DMS53 treated with DMSO at 0.1 percent for 48 hours (cell line): ENCODE measurements around the gene RGS6.

Experiments used
- DNase-seq: peaks from one replicate; lab custom pipeline; 2025; ENCODE audit not compliant: unreplicated experiment; lab: John Stamatoyannopoulos, UW

RGS6 gene

GRCh38 chr14:71943695-71944018 is 11.4 kb downstream of the RGS6 start:
- DNase-seq = no peak

- no peak for DNase-seq
These were observed 15.8 kb downstream of the RGS6 start for GRCh38 chr14:71947947-71948500.

GRCh38 chr14:71952381-71953363 is 20.4 kb downstream of the RGS6 start:
- no peak for DNase-seq

- DNase-seq = no peak
These were observed 24.8 kb downstream of the RGS6 start for GRCh38 chr14:71956920-71957563.

GRCh38 chr14:71959055-71959454 is 26.8 kb downstream of the RGS6 start:
- no peak for DNase-seq

GRCh38 chr14:71960494-71961353 is 28.5 kb downstream of the RGS6 start:
- no peak for DNase-seq

GRCh38 chr14:71961972-71962371 is 29.7 kb downstream of the RGS6 start:
- DNase-seq = no peak

GRCh38 chr14:71964716-71965115 is 32.5 kb downstream of the RGS6 start:
- no peak for DNase-seq

- no peak for DNase-seq
These were observed 34.3 kb downstream of the RGS6 start for GRCh38 chr14:71966528-71966927.

GRCh38 chr14:71967704-71968103 is 35.5 kb downstream of the RGS6 start:
- no peak for DNase-seq

- no peak for DNase-seq
These were observed 38.0 kb downstream of the RGS6 start for GRCh38 chr14:71970272-71970671.

- no peak for DNase-seq
These were observed 53.4 kb downstream of the RGS6 start for GRCh38 chr14:71985538-71986189.

- DNase-seq = no peak
These were observed 56.2 kb downstream of the RGS6 start for GRCh38 chr14:71988476-71988875.

- DNase-seq = no peak
These were observed 56.7 kb downstream of the RGS6 start for GRCh38 chr14:71988939-71989338.

- DNase-seq = no peak
These were observed 62.2 kb downstream of the RGS6 start for GRCh38 chr14:71994416-71994815.

GRCh38 chr14:71995741-71996140 is 63.5 kb downstream of the RGS6 start:
- DNase-seq = no peak

- no peak for DNase-seq
These were observed 64.4 kb downstream of the RGS6 start for GRCh38 chr14:71996610-71997009.

GRCh38 chr14:72000907-72001306 is 68.7 kb downstream of the RGS6 start:
- no peak for DNase-seq

- DNase-seq = no peak
These were observed 70.5 kb downstream of the RGS6 start for GRCh38 chr14:72002731-72003130.

- DNase-seq = no peak
These were observed 76.4 kb downstream of the RGS6 start for GRCh38 chr14:72008666-72009065.

GRCh38 chr14:72010474-72010873 is 78.2 kb downstream of the RGS6 start:
- no peak for DNase-seq
